Lung (tissue), 12 donors: Measurements from ENCODE around the gene APOBEC3C. TPM values are rescaled to one million over a fixed set of nuclear protein-coding genes. Genes with fewer than 3 reads are reported as not detected.
"Not testable (repeated sequence)": the region's sequence is repeated elsewhere in the genome, so short reads cannot be mapped to it uniquely, and the experiment has no call there.

Experiments
- ATAC-seq: fragments of 200-7000 bp; cut with Tn5 transposase; one replicate; pipeline ENCODE4 v1.9.1; 2020; ENCODE audit warnings: moderate number of reproducible peaks; ENCODE audit not compliant: insufficient read depth, low FRiP score
- DNase-seq, 3 donors: peaks; one replicate each; pipeline ENCODE4 v3.0.0-alpha.2; 2013 to 2017
- H3K27ac ChIP-seq, 2 donors: one replicate each; pipeline ENCODE4 v1.5.1; 2013; ENCODE audit warnings: mild to moderate bottlenecking in 2 of 2, moderate library complexity in 2 of 2, control low read depth in 1 of 2, inconsistent platforms in 1 of 2, low read depth in 1 of 2, low read length in 1 of 2
- H3K27me3 ChIP-seq, 3 donors: one replicate each; pipeline ENCODE4 v1.5.1; 2013; ENCODE audit warnings: low read length in 2 of 3; ENCODE audit not compliant: control insufficient read depth in 3 of 3, insufficient read depth in 3 of 3
- H3K36me3 ChIP-seq, 4 donors: one replicate each; pipeline ENCODE4 v1.5.1; 2013; ENCODE audit warnings: low read length in 4 of 4, mild to moderate bottlenecking in 1 of 4, moderate library complexity in 1 of 4; ENCODE audit not compliant: control insufficient read depth in 4 of 4, insufficient read depth in 4 of 4
- H3K4me1 ChIP-seq, 5 donors: one replicate each; pipeline ENCODE4 v1.5.1; 2013; ENCODE audit warnings: low read length in 5 of 5, mild to moderate bottlenecking in 2 of 5, moderate library complexity in 1 of 5; ENCODE audit not compliant: control insufficient read depth in 5 of 5, insufficient read depth in 5 of 5
- H3K4me3 ChIP-seq: one replicate; pipeline ENCODE4 v1.5.1; 2013; ENCODE audit warnings: mild to moderate bottlenecking, control low read depth, moderate library complexity
- H3K9ac ChIP-seq, 2 donors: one replicate each; pipeline ENCODE4 v1.5.1; 2013; ENCODE audit warnings: low read length in 2 of 2, control low read depth in 1 of 2; ENCODE audit not compliant: insufficient read depth in 1 of 2
- H3K9me3 ChIP-seq, 4 donors: one replicate each; pipeline ENCODE4 v1.5.1; 2013; ENCODE audit warnings: low read length in 3 of 4, mild to moderate bottlenecking in 1 of 4, moderate library complexity in 1 of 4; ENCODE audit not compliant: control insufficient read depth in 4 of 4, insufficient read depth in 3 of 4
- CTCF ChIP-seq: IDR thresholded peaks from 2 replicates; pipeline ENCODE4 v1.5.1; 2012; ENCODE audit warnings: mild to moderate bottlenecking; ENCODE audit errors: control extremely low read depth, extremely low read depth
- WGBS, 2 donors: extraction: QIAGEN DNeasy Blood & Tissue Kit; methylation state at CpG; one replicate each; pipeline ENCODE4 v1.1.7; 2013; 5-methylcytosine and 5-hydroxymethylcytosine counted together
- polyA plus RNA-seq, 2 donors: library from polyadenylated mRNA; stranded (reverse); fragments of 200-250 nt; gene quantifications; one replicate each; pipeline ENCODE4 v1.2.1, GENCODE V29; 2013
- total RNA-seq, 2 donors: library from RNA; depleted of rRNA in 1 of 2; stranded (reverse); fragments of >200 nt in 1 of 2; gene quantifications; one replicate each; pipeline ENCODE4 v1.2.1, GENCODE V29; 2014 to 2021
- donor health status: control.
- donor health status: control.
- donor health status: Bipolar disorder and iron deficiency.
- donor health status: healthy.
- donor health status: DM: yes; HTN: yes; CAD: no.

Gene APOBEC3C
- total and polyA plus RNA-seq, 4 donors: 11.1 to 21.7 (median 13.6) TPM

GRCh38 chr22:39039306-39040126 lies 25.5 kb downstream of the APOBEC3C start:
- 94 to 95% methylated on average over 19 of the region's 19 CpGs for WGBS, 2 donors
- no peak for TF ChIP-seq CTCF
- no peak for ATAC-seq
- no peak for DNase-seq
- Histone ChIP-seq H3K9ac (no peak overlapping the region), H3K36me3 (peaks cover 0 to 6% (median 0%) of the 10 kb centered on the region in 4 donors), H3K4me1 (peaks cover 0 to 10% (median 2%) of the 10 kb centered on the region in 5 donors), H3K4me3 (no peak overlapping the region), H3K27me3 (no peaks in the 10 kb centered on the region), H3K9me3 (no peaks in the 10 kb centered on the region), H3K27ac (no peak overlapping the region)

GRCh38 chr22:39040155-39040537 lies 26.1 kb downstream of the APOBEC3C start:
- ATAC-seq: peak; percentile 13
- H3K36me3 ChIP-seq, DNase-seq, H3K9me3 ChIP-seq, H3K4me1 ChIP-seq, H3K27me3 ChIP-seq, H3K4me3 ChIP-seq, H3K9ac ChIP-seq: not testable (repeated sequence)
- peak overlapping the region in 1 of 2 donors; percentile 53 for H3K27ac ChIP-seq
- 27 to 34% methylated on average over 6 to 11 of the region's 14 CpGs for WGBS, 2 donors

GRCh38 chr22:39040538-39041296 lies 26.7 kb downstream of the APOBEC3C start, which contains the start of gene APOBEC3F:
Gene APOBEC3F (plus strand): TSS chr22:39040864. CDS start chr22:39040961, 97 bp downstream.
- peak within 1 kb of the TSS; percentile 76 to 84 for H3K27ac ChIP-seq
- not testable (repeated sequence) for H3K36me3 ChIP-seq, H3K9me3 ChIP-seq, H3K27me3 ChIP-seq, H3K4me1 ChIP-seq
- 1% methylated on average over 11 to 21 of the region's 21 CpGs for WGBS, 2 donors
- H3K4me3 ChIP-seq: peak within 1 kb of the TSS; percentile 42
- peak; percentile 55 to 69 (median 66) for DNase-seq
- peak within 1 kb of the TSS in 1 of 2 donors; percentile 74 for H3K9ac ChIP-seq
- ATAC-seq: peak; percentile 89

- WGBS, 2 donors: 93 to 94% methylated on average over 7 of the region's 7 CpGs
- DNase-seq: no peak
- no peak overlapping the region for H3K27ac ChIP-seq
Observed at GRCh38 chr22:39041908-39042307, 27.9 kb downstream of the APOBEC3C start.

GRCh38 chr22:39043063-39043462 lies 29.0 kb downstream of the APOBEC3C start:
- not testable (repeated sequence) for H3K9me3 ChIP-seq, H3K27ac ChIP-seq, H3K36me3 ChIP-seq, H3K4me1 ChIP-seq, H3K4me3 ChIP-seq, DNase-seq, ATAC-seq, H3K9ac ChIP-seq, H3K27me3 ChIP-seq
- WGBS, 2 donors: 94 to 98% methylated on average over 11 to 18 of the region's 18 CpGs

More at GRCh38 chr22:39041908-39042307, 27.9 kb downstream of the APOBEC3C start:
- Histone ChIP-seq H3K9ac (no peak overlapping the region), H3K4me1 (peaks cover 0 to 10% (median 2%) of the 10 kb centered on the region in 5 donors), H3K4me3 (no peak overlapping the region), H3K9me3 (no peaks in the 10 kb centered on the region), H3K27me3 (no peaks in the 10 kb centered on the region), H3K36me3 (peaks cover 0 to 6% (median 1%) of the 10 kb centered on the region in 4 donors)
- TF ChIP-seq CTCF: no peak
- ATAC-seq: no peak

GRCh38 chr22:39045136-39045535 lies 31.1 kb downstream of the APOBEC3C start:
- not testable (repeated sequence) for H3K36me3 ChIP-seq, H3K4me3 ChIP-seq, ATAC-seq, H3K9ac ChIP-seq, H3K27ac ChIP-seq, H3K4me1 ChIP-seq, H3K9me3 ChIP-seq, H3K27me3 ChIP-seq, DNase-seq
- WGBS, 2 donors: 79 to 85% methylated on average over 14 of the region's 14 CpGs
